ENCODE data around the gene DENND1A.

The DENND1A gene

GRCh38 chr9:123589361-123590239 lies 340.3 kb downstream of the DENND1A start:
- TF ChIP-seq CTCF (IDR thresholded peaks at IDR 0.05) = no peak

GRCh38 chr9:123586275-123586674 lies 343.7 kb downstream of the DENND1A start:
- no peak for TF ChIP-seq CTCF (IDR thresholded peaks at IDR 0.05)

- no peak for TF ChIP-seq CTCF (IDR thresholded peaks at IDR 0.05)
Observed at GRCh38 chr9:123584202-123585176, 345.4 kb downstream of the DENND1A start.

- TF ChIP-seq CTCF (IDR thresholded peaks at IDR 0.05) = no peak
Observed at GRCh38 chr9:123583646-123584045, 346.3 kb downstream of the DENND1A start.

GRCh38 chr9:123571240-123571639 lies 358.7 kb downstream of the DENND1A start:
- TF ChIP-seq CTCF (IDR thresholded peaks at IDR 0.05) = no peak

GRCh38 chr9:123568691-123569688 lies 360.9 kb downstream of the DENND1A start:
- TF ChIP-seq CTCF (IDR thresholded peaks at IDR 0.05) = no peak

All from LNCAP (cell line).